HG03060 (cell line): ENCODE data around the gene GPR84.
A peak's percentile ranks its signal among the peaks of the same experiment; 100 is the strongest.

ENCODE experiments used
- ATAC-seq: cut with Tn5 transposase; IDR thresholded peaks from one replicate; pipeline ENCODE4 v1.9.1; 2021; ENCODE audit warnings: low read depth, moderate number of reproducible peaks; ENCODE audit not compliant: unreplicated experiment

Gene GPR84

GRCh38 chr12:54375259-54375579 lies 10.9 kb upstream of the GPR84 start:
- ATAC-seq, result no peak

DNA sequence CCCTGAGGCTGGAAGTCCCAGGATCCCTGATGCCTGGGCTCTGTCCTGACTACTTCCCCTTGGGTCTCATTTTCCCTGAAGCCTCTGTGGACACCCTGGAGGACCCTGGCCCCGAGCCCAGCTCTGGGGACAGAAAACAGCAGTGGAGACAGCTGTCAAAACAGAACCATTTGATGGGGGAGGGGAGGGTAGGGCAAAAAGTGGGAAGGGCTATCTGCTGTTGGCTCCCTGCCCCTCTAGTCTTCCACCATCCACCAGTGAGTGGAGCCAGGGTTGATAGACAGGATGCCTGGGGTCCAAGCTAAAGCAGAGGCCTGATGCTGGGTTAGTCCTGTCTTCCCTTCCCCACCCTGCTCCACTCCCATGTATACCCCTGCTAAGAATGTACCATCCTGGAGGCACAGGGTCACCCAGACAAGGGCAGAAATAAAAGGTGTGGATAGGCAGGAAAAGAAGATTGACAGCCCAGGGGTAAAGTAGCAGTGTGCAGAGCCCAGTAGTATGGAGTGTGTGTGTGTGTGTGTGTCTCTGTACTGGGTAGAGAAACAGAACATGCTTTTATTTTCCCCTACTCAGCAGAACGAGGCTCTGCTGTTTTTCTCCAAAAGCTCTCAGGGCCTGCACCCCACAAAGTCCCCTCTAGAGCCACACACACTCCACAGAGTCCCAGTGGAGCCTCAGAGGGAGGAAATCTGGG lies 10.4 kb upstream of the GPR84 start:
- no peak for ATAC-seq

DNA sequence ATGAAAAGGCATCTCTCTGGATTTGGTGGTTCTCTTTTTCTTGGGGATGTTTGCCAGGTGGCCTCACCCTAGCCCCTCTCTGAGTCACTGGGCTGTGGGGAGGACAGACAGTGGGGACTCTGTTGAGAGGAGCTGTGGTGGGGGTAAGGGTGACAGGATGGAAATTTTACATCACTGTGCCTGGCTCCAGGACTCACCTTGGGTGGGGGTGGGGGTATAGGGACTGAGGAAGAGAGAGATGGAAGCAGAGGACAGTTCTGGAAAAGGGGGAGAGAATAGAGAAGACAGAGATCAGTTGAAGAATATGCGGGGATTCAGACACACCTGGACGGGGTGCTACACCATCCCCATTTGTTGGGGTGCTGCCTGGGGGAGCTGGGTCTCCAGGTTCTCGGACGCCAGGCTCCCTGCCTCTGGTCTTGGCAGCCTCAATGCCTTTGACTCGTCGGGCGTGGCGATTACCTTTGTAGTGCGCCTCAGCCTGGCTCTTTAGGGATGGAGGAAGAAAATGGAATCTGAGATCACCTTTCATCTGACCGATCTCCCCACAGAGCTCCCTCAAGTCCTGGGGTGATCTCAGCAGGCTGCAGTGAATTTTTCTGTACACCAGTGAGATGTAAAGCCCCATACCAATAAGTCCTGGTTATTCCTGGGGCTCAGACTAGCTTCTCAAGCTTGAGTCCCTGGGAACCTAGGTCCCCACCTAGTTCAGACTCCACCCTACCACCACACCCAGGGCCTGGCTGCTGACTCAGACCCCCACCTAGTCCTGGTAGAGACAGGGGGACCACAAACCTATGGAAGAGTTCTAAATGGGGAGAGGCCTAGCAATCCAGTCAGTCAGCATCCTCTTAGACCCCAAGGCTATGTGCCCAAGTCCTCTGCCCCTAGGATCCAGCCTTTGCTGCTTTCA lies 9.6 kb upstream of the GPR84 start:
- ATAC-seq, result no peak

GRCh38 chr12:54372113-54372806 lies 8.0 kb upstream of the GPR84 start:
- no peak for ATAC-seq

DNA sequence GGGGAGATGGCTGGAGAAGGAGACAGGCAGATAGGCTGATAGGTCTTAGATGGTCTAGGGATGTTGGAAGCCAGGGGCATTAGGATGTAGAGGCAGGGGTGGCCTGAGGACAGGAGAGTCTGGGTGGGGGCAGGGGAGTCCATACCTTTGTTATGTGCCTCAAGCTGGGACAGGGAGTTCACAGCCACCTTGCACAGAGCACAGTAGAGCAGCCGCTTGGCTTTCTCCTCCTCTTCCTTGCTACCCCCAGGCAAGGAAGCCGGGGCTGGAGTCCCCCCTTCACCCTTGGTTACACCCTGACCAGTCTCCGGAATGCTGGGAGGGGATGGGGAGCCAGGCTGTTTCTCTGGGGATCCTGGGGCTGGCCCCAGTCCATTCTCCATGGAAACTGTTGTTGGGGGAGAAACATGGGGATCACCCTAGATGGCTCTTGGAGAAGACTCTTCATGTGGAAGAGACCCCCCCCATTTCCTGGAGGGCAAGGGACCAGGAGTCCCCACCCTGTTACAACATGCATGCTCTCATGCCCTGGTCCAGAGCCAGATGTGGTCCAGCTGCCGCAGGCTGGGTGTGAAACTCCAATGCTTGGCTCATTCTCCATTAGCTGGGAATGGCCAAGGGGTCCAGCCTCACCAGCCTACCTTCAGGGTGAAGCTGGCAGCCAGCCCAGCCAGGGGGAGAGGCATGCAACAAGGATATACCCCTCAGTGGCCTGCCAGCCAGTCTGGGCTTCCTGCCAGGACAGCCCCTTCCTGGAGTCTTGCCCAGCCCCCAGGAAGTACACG lies 7.2 kb upstream of the GPR84 start:
- no peak for ATAC-seq

GRCh38 chr12:54370171-54370730 lies 6.0 kb upstream of the GPR84 start:
- ATAC-seq, result no peak

- ATAC-seq, result no peak
Measured at GRCh38 chr12:54369597-54370131, 5.4 kb upstream of the GPR84 start.

DNA sequence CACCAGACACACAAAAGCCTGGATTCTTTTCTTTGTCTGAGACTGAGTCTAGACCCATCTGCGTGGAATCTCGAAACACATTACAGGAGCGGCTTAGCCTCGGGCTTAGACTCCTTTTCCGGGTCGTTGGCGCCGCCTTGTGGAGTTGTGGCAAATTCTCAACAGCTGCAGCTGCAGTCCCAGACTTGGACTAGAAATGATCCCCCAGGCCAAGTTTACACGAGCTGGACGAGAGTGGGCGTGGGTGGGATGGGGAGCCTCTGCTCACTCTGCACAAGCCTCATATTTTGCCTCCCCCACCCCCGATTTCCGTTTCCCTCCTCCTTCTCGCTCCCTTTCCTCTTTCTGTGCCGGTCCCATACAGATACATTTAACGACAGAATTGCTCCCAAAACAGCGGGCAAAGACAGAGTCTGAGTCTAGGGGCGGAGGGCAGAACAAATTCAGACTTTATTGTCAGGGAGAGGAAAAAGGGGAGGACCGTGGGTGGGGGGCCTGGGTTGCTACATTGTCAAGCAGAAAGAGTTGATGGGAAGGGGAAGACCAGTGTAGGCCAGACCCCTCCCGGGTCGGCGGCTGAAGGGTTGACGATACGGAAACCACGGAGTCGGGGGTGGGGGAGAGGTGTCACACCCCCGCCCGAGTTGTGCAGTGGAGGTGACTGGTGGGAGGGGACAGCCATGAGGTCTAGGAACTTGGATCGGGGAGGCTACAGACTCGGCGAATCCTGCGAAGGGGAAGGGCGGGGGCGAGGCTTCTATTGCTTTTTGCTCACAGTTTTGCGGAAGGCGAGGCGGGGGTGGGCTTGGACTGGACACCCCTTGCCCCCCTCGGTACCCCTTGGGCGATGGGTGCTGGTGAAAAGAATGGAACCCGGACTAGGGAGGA lies 4.7 kb upstream of the GPR84 start:
- ATAC-seq, result no peak

DNA sequence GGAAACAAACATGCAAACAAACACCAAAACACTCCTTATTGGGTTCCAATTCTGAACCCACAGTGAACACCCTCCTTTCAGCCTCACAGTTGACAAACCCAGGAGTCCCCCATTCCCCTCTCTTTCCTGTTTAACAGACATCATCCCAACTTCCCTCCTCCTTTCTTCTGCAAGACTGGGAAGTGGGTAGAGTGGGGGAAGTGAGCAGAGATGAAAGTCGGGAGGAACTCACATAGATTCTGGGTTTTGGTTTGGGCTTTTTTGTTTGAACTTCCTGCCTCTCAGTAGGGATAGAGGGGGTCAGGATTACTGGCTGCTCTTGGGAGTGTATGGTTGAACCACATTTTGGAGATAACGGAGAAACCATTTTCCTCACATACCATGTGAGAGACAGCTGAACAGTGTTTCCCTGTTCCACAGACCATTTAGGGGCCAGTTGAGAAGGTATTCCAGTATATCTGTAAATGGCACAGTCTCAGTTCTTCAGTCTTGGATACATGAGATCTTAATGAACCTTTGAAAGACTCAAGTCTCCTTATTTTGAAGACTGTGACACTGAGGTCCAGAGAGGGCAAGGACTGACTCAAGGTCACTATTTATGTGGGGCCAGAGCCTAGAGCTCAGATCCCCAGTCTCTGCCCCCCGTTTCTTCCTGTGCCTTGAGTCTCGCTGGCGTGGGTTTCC lies 3.9 kb upstream of the GPR84 start:
- no peak for ATAC-seq

GRCh38 chr12:54363618-54364017 lies 668 bp downstream of the GPR84 start:
- ATAC-seq, result no peak

- ATAC-seq, result no peak
Measured at GRCh38 chr12:54363047-54363446, 1.2 kb downstream of the GPR84 start.

DNA sequence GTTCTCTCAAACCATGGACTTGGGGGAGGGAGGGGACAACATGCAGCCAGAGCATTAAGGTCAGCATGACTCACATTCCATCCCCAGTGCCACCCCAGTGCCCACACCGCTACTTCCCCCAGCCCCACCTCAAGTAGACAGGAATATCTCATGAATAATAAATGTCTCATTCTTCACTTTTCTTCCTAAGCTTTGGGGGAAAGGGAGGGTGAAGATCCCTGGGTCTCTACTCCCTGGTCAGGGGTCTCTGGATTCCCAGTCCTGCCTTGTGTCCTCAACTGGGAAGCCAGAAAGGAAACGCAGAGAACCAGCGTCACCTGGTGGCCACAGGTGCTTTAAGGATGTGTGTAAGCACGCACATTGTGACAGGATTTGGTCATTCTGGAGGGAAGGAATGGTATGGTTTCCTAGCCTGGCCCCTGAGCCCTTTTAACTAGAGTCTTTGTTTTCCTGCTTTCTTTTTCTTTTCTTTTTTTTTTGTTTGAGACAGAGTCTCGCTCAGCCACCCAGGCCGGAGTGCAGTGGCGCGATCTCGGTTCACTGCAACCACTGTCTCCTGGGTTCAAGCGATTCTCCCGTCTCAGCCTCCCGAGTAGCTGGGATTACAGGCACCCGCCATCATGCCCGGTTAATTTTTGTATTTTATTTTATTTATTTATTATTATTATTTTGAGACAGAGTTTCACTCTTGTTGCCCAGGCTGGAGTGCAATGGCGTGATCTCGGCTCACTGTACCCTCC lies 3.4 kb downstream of the GPR84 start:
- no peak for ATAC-seq

- no peak for ATAC-seq
Measured at GRCh38 chr12:54359762-54360351, 4.4 kb downstream of the GPR84 start.

- peak; percentile 96 for ATAC-seq
Measured at GRCh38 chr12:54358945-54359761, 5.1 kb downstream of the GPR84 start.

DNA sequence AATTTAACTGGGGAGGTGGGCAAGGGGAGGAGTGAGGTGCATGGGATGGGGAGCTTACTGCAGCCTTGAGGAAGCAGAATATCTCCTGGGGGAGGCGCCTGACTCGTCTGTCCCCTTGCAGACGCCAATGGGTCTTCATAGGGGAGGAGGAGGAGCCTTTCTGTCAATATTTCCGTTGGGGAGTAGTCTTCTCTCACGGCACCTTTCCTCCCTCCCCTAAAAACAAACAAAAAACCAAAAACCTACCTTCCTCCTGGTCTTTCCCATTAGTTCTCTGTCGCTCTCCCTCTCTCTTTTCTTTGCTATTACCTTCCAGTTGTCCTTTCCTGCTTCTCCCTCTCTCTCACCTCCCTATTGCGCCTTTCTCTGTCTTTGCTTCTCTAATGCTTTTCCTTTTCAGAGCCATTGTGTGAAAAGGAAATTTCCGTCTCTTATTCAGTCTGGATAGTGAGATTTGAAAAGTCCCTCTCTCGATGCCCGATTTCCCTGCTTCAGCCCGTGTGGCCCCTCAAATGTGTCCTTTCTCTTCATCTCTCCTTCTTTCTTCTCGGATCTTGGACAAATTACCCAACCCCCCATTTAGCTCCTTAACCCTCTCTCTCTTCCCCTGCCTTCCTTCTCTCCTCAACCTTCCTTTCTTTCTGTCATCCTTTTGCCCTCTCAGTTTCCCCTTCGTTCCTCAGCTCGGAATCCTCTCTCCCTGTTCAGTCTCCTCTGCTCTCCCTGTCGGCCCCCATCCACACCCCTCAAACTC lies 5.9 kb downstream of the GPR84 start:
- ATAC-seq, result no peak
